GM12892 (cell line): ENCODE measurements around the gene ADGRG7.

Experiments
- POLR2A ChIP-seq: IDR thresholded peaks from 2 replicates; pipeline ENCODE4 v1.6.1; 2011; ENCODE audit warnings: low read depth, low read length, control low read depth
- POLR2AphosphoS5 ChIP-seq: IDR thresholded peaks from 2 replicates; pipeline ENCODE4 v1.6.1; 2011; ENCODE audit warnings: low read depth, low read length, control low read depth
- TAF1 ChIP-seq: IDR thresholded peaks from 2 replicates; pipeline ENCODE4 v1.6.1; 2011; ENCODE audit warnings: low read depth, mild to moderate bottlenecking, control low read depth, low read length, borderline replicate concordance

- TF ChIP-seq POLR2AphosphoS5 (no peak), POLR2A (no peak), TAF1 (no peak)
These were observed 31.9 kb upstream of the ADGRG7 start for GRCh38 chr3:100577382-100578008.
